ENCODE measurements around the gene ABCA5. TPM values are rescaled to one million over a fixed set of nuclear protein-coding genes. Genes with fewer than 3 reads are reported as not detected.

The ABCA5 gene
- total and polyA plus RNA-seq, 2 of the 13 experiments (the other 11 are each of a cell fraction or from before 2014, with no cell fraction given) = 9.7 to 10.1 TPM

GRCh38 chr17:69320908-69321238 is 6.1 kb downstream of the ABCA5 start:
- POLR2A ChIA-PET = no interaction called here
- no peak overlapping the region for H2AFZ ChIP-seq (ENCODE audit: low read length)
- DNase-seq (ENCODE audit: low spot score) = no peak
- H3K4me2 ChIP-seq (ENCODE audit: low read depth, low read length) = no peak overlapping the region
- H3K9ac ChIP-seq (ENCODE audit: insufficient read depth, low read depth, low read length) = no peak overlapping the region
- no peak overlapping the region for H3K4me3 ChIP-seq (replicated peaks in 1 of 3; ENCODE audit: insufficient read depth in 1 of 3, low read depth in 2 of 3, low read length in 3 of 3)
- in situ Hi-C loops (cut with HindIII; ENCODE audit: extremely low pct_ligation_motif_present, low pct_unique_long_range_greater_than_20kb) (no loop called here), intact Hi-C loops (cut with micrococcal nuclease; ENCODE audit: unreplicated experiment) (no loop called here)
- no peak for ATAC-seq
- no peaks in the 10 kb centered on the region for H3K36me3 ChIP-seq (replicated peaks in 1 of 2; ENCODE audit: control insufficient read depth in 1 of 2, insufficient read depth in 2 of 2, low read length in 2 of 2)
- BruUV-seq (replicated peaks) = no TSS peak
- H3K4me1 ChIP-seq (ENCODE audit: insufficient read depth, low read length) = peaks cover 20% of the 10 kb centered on the region
- no peak for FAIRE-seq
- no peaks in the 10 kb centered on the region for H3K27me3 ChIP-seq (ENCODE audit: control insufficient read depth in 1 of 2, insufficient read depth in 2 of 2, low read length in 2 of 2)
- no peaks in the 10 kb centered on the region for H4K20me1 ChIP-seq (ENCODE audit: insufficient read depth, low read length)
- H3K9me3 ChIP-seq (ENCODE audit: low read length) = no peaks in the 10 kb centered on the region
- CTCF ChIA-PET (ENCODE audit: low intra/inter-chr PET ratio, low total read pairs) = no interaction called here
- H3K27ac ChIP-seq (ENCODE audit: extremely low read length, insufficient read depth, low read length) = no peak overlapping the region
- 94% methylated on average over 4 of the region's 4 CpGs for WGBS (ENCODE audit: low lambda C conversion rate)
- H3K79me2 ChIP-seq (ENCODE audit: insufficient read depth, low read length) = no peaks in the 10 kb centered on the region
- TF ChIP-seq, protein P1, sequence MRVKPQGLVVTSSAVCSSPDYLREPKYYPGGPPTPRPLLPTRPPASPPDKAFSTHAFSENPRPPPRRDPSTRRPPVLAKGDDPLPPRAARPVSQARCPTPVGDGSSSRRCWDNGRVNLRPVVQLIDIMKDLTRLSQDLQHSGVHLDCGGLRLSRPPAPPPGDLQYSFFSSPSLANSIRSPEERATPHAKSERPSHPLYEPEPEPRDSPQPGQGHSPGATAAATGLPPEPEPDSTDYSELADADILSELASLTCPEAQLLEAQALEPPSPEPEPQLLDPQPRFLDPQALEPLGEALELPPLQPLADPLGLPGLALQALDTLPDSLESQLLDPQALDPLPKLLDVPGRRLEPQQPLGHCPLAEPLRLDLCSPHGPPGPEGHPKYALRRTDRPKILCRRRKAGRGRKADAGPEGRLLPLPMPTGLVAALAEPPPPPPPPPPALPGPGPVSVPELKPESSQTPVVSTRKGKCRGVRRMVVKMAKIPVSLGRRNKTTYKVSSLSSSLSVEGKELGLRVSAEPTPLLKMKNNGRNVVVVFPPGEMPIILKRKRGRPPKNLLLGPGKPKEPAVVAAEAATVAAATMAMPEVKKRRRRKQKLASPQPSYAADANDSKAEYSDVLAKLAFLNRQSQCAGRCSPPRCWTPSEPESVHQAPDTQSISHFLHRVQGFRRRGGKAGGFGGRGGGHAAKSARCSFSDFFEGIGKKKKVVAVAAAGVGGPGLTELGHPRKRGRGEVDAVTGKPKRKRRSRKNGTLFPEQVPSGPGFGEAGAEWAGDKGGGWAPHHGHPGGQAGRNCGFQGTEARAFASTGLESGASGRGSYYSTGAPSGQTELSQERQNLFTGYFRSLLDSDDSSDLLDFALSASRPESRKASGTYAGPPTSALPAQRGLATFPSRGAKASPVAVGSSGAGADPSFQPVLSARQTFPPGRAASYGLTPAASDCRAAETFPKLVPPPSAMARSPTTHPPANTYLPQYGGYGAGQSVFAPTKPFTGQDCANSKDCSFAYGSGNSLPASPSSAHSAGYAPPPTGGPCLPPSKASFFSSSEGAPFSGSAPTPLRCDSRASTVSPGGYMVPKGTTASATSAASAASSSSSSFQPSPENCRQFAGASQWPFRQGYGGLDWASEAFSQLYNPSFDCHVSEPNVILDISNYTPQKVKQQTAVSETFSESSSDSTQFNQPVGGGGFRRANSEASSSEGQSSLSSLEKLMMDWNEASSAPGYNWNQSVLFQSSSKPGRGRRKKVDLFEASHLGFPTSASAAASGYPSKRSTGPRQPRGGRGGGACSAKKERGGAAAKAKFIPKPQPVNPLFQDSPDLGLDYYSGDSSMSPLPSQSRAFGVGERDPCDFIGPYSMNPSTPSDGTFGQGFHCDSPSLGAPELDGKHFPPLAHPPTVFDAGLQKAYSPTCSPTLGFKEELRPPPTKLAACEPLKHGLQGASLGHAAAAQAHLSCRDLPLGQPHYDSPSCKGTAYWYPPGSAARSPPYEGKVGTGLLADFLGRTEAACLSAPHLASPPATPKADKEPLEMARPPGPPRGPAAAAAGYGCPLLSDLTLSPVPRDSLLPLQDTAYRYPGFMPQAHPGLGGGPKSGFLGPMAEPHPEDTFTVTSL (CRISPR knock-in tag; IDR thresholded peaks at IDR 0.05; ENCODE audit: borderline replicate concordance) = no peak
- no peak for TF ChIP-seq ZNF83 (CRISPR knock-in tag; IDR thresholded peaks at IDR 0.05; ENCODE audit: borderline replicate concordance)
- TF ChIP-seq ZNF20 (CRISPR knock-in tag; IDR thresholded peaks at IDR 0.05) = no peak
- TF ChIP-seq, protein P2, sequence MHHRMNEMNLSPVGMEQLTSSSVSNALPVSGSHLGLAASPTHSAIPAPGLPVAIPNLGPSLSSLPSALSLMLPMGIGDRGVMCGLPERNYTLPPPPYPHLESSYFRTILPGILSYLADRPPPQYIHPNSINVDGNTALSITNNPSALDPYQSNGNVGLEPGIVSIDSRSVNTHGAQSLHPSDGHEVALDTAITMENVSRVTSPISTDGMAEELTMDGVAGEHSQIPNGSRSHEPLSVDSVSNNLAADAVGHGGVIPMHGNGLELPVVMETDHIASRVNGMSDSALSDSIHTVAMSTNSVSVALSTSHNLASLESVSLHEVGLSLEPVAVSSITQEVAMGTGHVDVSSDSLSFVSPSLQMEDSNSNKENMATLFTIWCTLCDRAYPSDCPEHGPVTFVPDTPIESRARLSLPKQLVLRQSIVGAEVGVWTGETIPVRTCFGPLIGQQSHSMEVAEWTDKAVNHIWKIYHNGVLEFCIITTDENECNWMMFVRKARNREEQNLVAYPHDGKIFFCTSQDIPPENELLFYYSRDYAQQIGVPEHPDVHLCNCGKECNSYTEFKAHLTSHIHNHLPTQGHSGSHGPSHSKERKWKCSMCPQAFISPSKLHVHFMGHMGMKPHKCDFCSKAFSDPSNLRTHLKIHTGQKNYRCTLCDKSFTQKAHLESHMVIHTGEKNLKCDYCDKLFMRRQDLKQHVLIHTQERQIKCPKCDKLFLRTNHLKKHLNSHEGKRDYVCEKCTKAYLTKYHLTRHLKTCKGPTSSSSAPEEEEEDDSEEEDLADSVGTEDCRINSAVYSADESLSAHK (CRISPR knock-in tag; IDR thresholded peaks at IDR 0.05; ENCODE audit: borderline replicate concordance) = no peak
- TF ChIP-seq CREM (IDR thresholded peaks at IDR 0.05) = no peak
- TF ChIP-seq CREM (CRISPR knock-in tag; IDR thresholded peaks at IDR 0.05) = no peak
- TF ChIP-seq, protein P3, sequence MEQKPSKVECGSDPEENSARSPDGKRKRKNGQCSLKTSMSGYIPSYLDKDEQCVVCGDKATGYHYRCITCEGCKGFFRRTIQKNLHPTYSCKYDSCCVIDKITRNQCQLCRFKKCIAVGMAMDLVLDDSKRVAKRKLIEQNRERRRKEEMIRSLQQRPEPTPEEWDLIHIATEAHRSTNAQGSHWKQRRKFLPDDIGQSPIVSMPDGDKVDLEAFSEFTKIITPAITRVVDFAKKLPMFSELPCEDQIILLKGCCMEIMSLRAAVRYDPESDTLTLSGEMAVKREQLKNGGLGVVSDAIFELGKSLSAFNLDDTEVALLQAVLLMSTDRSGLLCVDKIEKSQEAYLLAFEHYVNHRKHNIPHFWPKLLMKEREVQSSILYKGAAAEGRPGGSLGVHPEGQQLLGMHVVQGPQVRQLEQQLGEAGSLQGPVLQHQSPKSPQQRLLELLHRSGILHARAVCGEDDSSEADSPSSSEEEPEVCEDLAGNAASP (CRISPR knock-in tag; IDR thresholded peaks at IDR 0.05; ENCODE audit: borderline replicate concordance) = no peak
- no peak for TF ChIP-seq HMGA1 (CRISPR knock-in tag; conservative IDR thresholded peaks at IDR 0.05)
- no peak for TF ChIP-seq BRD4 (CRISPR knock-in tag; IDR thresholded peaks at IDR 0.05)
- TF ChIP-seq CEBPZ (IDR thresholded peaks at IDR 0.05; ENCODE audit: low read length) = no peak
- TF ChIP-seq, protein P4, sequence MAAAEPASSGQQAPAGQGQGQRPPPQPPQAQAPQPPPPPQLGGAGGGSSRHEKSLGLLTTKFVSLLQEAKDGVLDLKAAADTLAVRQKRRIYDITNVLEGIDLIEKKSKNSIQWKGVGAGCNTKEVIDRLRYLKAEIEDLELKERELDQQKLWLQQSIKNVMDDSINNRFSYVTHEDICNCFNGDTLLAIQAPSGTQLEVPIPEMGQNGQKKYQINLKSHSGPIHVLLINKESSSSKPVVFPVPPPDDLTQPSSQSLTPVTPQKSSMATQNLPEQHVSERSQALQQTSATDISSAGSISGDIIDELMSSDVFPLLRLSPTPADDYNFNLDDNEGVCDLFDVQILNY (CRISPR knock-in tag; conservative IDR thresholded peaks at IDR 0.05) = no peak
- TF ChIP-seq ARNTL (CRISPR knock-in tag; IDR thresholded peaks at IDR 0.05) = no peak
